MM.1S (cell line): ENCODE measurements around the gene STX16.

Experiments
- DNase-seq: peaks from one replicate; pipeline ENCODE4 v3.0.0-alpha.2; 2015
- H2AFZ ChIP-seq: fragments of 300-600 bp; sonication (generic); 2 replicates; pipeline ENCODE4 v1.6.0; 2016; ENCODE audit warnings: antibody characterized with exemption, low read length
- H3F3A ChIP-seq: fragments of 300-600 bp; sonication (generic); 2 replicates; pipeline ENCODE4 v1.6.1; 2016; ENCODE audit warnings: mild to moderate bottlenecking, antibody characterized with exemption, low read length, moderate library complexity, mixed read lengths; ENCODE audit not compliant: insufficient read depth
- H3K27ac ChIP-seq: fragments of 300-600 bp; sonication (generic); 2 replicates; pipeline ENCODE4 v1.5.1; 2016; ENCODE audit warnings: mild to moderate bottlenecking, low read length
- H3K27me3 ChIP-seq: fragments of 300-600 bp; sonication (generic); replicated peaks from 2 replicates; pipeline ENCODE4 v1.6.0; 2016; ENCODE audit warnings: low read length; ENCODE audit not compliant: insufficient read depth
- H3K36me3 ChIP-seq: fragments of 300-600 bp; sonication (generic); replicated peaks from 2 replicates; pipeline ENCODE4 v1.6.1; 2016; ENCODE audit warnings: mild to moderate bottlenecking, low read length, mixed read lengths; ENCODE audit not compliant: insufficient read depth
- H3K4me1 ChIP-seq: fragments of 300-600 bp; sonication (generic); 2 replicates; pipeline ENCODE4 v1.6.1; 2016; ENCODE audit warnings: low read length, mixed read lengths
- H3K4me2 ChIP-seq: fragments of 300-600 bp; sonication (generic); 2 replicates; pipeline ENCODE4 v1.6.0; 2016; ENCODE audit warnings: low read depth, low read length
- H3K4me3 ChIP-seq: fragments of 300-600 bp; sonication (generic); 2 replicates; pipeline ENCODE4 v1.5.1; 2016; ENCODE audit warnings: low read length, mixed read lengths
- H3K79me2 ChIP-seq: fragments of 300-600 bp; sonication (generic); 2 replicates; pipeline ENCODE4 v1.6.1; 2016; ENCODE audit warnings: mixed run types, low read length, mixed read lengths
- H3K9ac ChIP-seq: fragments of 300-600 bp; sonication (generic); 2 replicates; pipeline ENCODE4 v1.6.1; 2016; ENCODE audit warnings: low read length, mixed read lengths
- H3K9me2 ChIP-seq: fragments of 300-600 bp; sonication (generic); replicated peaks from 2 replicates; pipeline ENCODE4 v1.6.1; 2016; ENCODE audit warnings: mild to moderate bottlenecking, low read length, mixed read lengths; ENCODE audit not compliant: insufficient read depth
- H3K9me3 ChIP-seq: fragments of 300-600 bp; sonication (generic); replicated peaks from 2 replicates; pipeline ENCODE4 v1.6.1; 2016; ENCODE audit warnings: mild to moderate bottlenecking, low read length, mixed read lengths; ENCODE audit not compliant: insufficient read depth
- H4K20me1 ChIP-seq: fragments of 300-600 bp; sonication (generic); 2 replicates; pipeline ENCODE4 v1.6.1; 2016; ENCODE audit warnings: mild to moderate bottlenecking, low read length, moderate library complexity, mixed read lengths; ENCODE audit not compliant: insufficient read depth
- EZH2 ChIP-seq: fragments of 300-600 bp; sonication (generic); optimal IDR thresholded peaks from 2 replicates; pipeline ENCODE3; 2017; ENCODE audit warnings: low read depth, mild to moderate bottlenecking, antibody characterized with exemption, low read length, mixed read lengths
- EZH2phosphoT487 ChIP-seq: fragments of 300-600 bp; sonication (generic); IDR thresholded peaks from 2 replicates; pipeline ENCODE4 v1.6.1; 2018; ENCODE audit warnings: antibody characterized with exemption, low read length
- TF ChIP-seq, protein P1 (sequence below): fragments of 300-600 bp; sonication (generic); IDR thresholded peaks from 2 replicates; pipeline ENCODE4 v1.5.1; 2016; ENCODE audit warnings: antibody characterized with exemption, low read length, mixed read lengths

STX16 gene

DNA sequence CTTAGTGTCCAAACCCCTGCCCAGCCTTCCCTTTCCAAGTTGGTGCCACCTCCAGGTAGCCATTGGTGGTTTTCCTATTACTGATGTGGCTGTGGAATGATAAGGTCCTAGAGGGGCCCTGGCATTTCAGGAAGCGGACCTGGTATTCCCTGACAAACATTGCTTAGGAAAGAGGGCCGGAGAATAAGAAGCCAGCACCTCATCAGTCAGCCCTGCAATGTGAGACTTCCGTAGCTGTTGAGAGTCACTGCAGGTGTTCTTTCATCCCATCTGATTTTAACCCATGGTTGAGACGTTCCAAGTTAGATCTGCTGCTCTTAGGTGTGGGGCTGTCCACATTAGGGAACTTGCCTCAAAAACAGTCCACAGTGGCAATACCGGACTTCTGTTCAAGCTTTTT, 26.7 kb downstream of the STX16 start:
- no peak for TF ChIP-seq EZH2phosphoT487
- TF ChIP-seq, protein P1, sequence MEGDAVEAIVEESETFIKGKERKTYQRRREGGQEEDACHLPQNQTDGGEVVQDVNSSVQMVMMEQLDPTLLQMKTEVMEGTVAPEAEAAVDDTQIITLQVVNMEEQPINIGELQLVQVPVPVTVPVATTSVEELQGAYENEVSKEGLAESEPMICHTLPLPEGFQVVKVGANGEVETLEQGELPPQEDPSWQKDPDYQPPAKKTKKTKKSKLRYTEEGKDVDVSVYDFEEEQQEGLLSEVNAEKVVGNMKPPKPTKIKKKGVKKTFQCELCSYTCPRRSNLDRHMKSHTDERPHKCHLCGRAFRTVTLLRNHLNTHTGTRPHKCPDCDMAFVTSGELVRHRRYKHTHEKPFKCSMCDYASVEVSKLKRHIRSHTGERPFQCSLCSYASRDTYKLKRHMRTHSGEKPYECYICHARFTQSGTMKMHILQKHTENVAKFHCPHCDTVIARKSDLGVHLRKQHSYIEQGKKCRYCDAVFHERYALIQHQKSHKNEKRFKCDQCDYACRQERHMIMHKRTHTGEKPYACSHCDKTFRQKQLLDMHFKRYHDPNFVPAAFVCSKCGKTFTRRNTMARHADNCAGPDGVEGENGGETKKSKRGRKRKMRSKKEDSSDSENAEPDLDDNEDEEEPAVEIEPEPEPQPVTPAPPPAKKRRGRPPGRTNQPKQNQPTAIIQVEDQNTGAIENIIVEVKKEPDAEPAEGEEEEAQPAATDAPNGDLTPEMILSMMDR, result no peak
- TF ChIP-seq EZH2, result no peak
- no peak overlapping the region for H3K27ac ChIP-seq
- no peaks in the 10 kb centered on the region for H3K79me2 ChIP-seq
- DNase-seq, result no peak
- H3K27me3 ChIP-seq, result no peaks in the 10 kb centered on the region
- H3K9me3 ChIP-seq, result no peaks in the 10 kb centered on the region
- no peak overlapping the region for H2AFZ ChIP-seq
- no peak overlapping the region for H3K4me2 ChIP-seq
- H3K9me2 ChIP-seq, result no peaks in the 10 kb centered on the region
- no peaks in the 10 kb centered on the region for H3F3A ChIP-seq
- H3K36me3 ChIP-seq, result no peaks in the 10 kb centered on the region; the same call in 1 of the 2 replicates
- H3K9ac ChIP-seq, result no peak overlapping the region
- no peaks in the 10 kb centered on the region for H3K4me1 ChIP-seq
- no peaks in the 10 kb centered on the region for H4K20me1 ChIP-seq
- H3K4me3 ChIP-seq, result no peak overlapping the region

DNA sequence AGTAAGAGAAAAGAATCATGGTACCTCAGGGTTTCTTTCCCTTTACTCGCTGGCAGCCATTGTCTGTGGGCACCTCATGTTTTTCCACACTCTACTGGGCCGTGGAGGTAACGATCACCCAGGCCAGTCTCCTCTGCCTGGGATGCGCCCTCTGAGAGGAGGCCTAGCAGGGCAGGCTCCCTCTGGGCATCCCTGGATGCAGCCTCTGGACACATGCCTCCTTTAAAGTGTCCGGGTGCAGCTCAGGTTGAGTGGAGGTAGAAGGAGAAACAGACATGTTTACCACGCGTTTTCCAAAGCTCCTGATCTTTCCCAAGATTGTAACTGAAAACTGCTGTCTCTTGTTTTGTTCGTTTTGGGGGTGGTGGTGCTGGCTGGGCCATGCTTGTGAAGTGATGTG, 27.7 kb downstream of the STX16 start:
- no peaks in the 10 kb centered on the region for H3K79me2 ChIP-seq
- no peak overlapping the region for H3K27ac ChIP-seq
- H3K9me3 ChIP-seq, result no peaks in the 10 kb centered on the region
- no peak overlapping the region for H2AFZ ChIP-seq
- TF ChIP-seq, protein P1, result no peak
- TF ChIP-seq EZH2phosphoT487 (no peak), EZH2 (no peak)
- H3K9me2 ChIP-seq, result no peaks in the 10 kb centered on the region
- H3K4me2 ChIP-seq, result no peak overlapping the region
- no peaks in the 10 kb centered on the region for H4K20me1 ChIP-seq
- no peaks in the 10 kb centered on the region for H3F3A ChIP-seq
- no peaks in the 10 kb centered on the region for H3K4me1 ChIP-seq
- no peak for DNase-seq
- H3K36me3 ChIP-seq, result no peaks in the 10 kb centered on the region; the same call in 1 of the 2 replicates
- H3K9ac ChIP-seq, result no peak overlapping the region
- no peaks in the 10 kb centered on the region for H3K27me3 ChIP-seq
- no peak overlapping the region for H3K4me3 ChIP-seq

DNA sequence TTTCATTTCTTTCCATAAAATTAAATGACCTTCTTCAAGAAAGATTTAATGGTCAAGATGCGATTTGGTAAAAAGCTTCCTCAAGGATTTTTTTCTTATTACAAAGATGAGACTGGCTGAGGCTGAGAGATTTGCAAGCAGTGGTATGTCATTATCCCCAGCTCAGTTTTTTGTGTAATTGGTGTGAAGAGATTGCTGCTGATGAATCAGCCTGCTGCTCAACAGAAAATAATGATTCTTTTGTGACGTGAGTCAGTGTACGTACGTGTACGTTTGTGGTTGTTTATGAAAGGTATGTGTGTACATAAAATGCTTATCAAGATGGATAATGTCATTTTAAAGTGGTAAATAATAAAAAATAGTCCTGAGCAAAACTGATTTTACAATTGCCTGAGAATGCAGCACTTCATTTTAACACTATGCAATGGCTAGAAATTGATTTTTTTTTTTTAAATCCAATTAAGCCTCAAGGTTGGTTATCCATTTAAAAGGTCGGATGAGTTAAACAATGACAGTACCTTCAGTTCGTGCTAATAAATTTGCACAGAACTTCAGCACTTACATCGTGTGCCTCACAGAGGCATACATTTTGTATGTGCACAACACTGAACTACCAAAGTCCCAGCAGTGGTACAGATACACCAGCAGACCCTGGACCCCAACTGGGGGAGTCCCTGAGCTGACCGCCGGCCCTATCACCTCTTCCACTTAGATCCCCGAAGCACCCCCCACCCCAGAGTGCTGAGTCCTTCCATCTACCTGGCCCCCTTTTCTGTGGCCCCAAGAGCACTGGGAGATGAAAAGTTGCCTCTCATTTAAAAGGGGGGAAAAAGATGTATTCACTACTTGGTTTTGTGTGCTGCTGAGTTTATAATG, 31.8 kb downstream of the STX16 start:
- no peaks in the 10 kb centered on the region for H3K9me3 ChIP-seq
- H3K4me3 ChIP-seq, result no peak overlapping the region
- no peak overlapping the region for H3K4me2 ChIP-seq
- no peaks in the 10 kb centered on the region for H3F3A ChIP-seq
- no peaks in the 10 kb centered on the region for H3K4me1 ChIP-seq
- H3K79me2 ChIP-seq, result no peaks in the 10 kb centered on the region
- H3K9me2 ChIP-seq, result no peaks in the 10 kb centered on the region
- H3K9ac ChIP-seq, result no peak overlapping the region
- no peak for DNase-seq
- no peak overlapping the region for H3K27ac ChIP-seq
- H3K27me3 ChIP-seq, result no peaks in the 10 kb centered on the region
- H3K36me3 ChIP-seq, result no peaks in the 10 kb centered on the region
- TF ChIP-seq EZH2, result no peak
- no peak for TF ChIP-seq EZH2phosphoT487
- TF ChIP-seq, protein P1, result no peak
- no peak overlapping the region for H2AFZ ChIP-seq
- no peaks in the 10 kb centered on the region for H4K20me1 ChIP-seq
